OCI-LY3 (cell line): ENCODE results near the gene CDHR2.

ENCODE experiments used
- H2AFZ ChIP-seq: fragments of 200-600, 300-600 bp; shearing (Covaris generic); 2 replicates; pipeline ENCODE4 v1.6.0; 2014; ENCODE audit warnings: antibody characterized with exemption, low read depth, low read length
- H3K27ac ChIP-seq: fragments of 200-600, 300-600 bp; sonication (generic); 2 replicates; pipeline ENCODE4 v1.5.1; 2014; ENCODE audit warnings: mild to moderate bottlenecking, low read length, moderate library complexity, mixed read lengths
- H3K27me3 ChIP-seq: fragments of 200-600, 300-600 bp; sonication (generic); 2 replicates; pipeline ENCODE4 v1.6.1; 2014; ENCODE audit warnings: low read depth, low read length, mixed read lengths
- H3K36me3 ChIP-seq: fragments of 200-600, 300-600 bp; sonication (generic); replicated peaks from 2 replicates; pipeline ENCODE3; 2014; ENCODE audit warnings: low read depth, low read length, mixed read lengths
- H3K4me1 ChIP-seq: fragments of 300-600, 200-600 bp; sonication (generic); 2 replicates; pipeline ENCODE4 v1.6.1; 2014; ENCODE audit warnings: low read length, mixed read lengths
- H3K4me2 ChIP-seq: fragments of 200-600, 300-600 bp; sonication (generic); 2 replicates; pipeline ENCODE4 v1.6.1; 2014; ENCODE audit warnings: low read length, mixed read lengths
- H3K4me3 ChIP-seq: fragments of 300-600, 200-600 bp; sonication (generic); 2 replicates; pipeline ENCODE4 v1.5.1; 2014; ENCODE audit warnings: antibody characterized with exemption, mild to moderate bottlenecking, low read length, moderate library complexity
- H3K79me2 ChIP-seq: fragments of 300-600, 200-600 bp; shearing (Covaris generic); 2 replicates; pipeline ENCODE4 v1.6.1; 2014; ENCODE audit warnings: mild to moderate bottlenecking, low read length, mixed read lengths
- H3K9ac ChIP-seq: fragments of 300-600, 200-600 bp; shearing (Covaris generic); 2 replicates; pipeline ENCODE4 v1.6.0; 2014; ENCODE audit warnings: mild to moderate bottlenecking, low read length, moderate library complexity
- H3K9me3 ChIP-seq: fragments of 200-600, 300-600 bp; shearing (Covaris generic); 2 replicates; pipeline ENCODE4 v1.6.1; 2014; ENCODE audit warnings: low read length, mixed read lengths; ENCODE audit not compliant: insufficient read depth
- H4K20me1 ChIP-seq: fragments of 200-600, 300-600 bp; sonication (generic); 2 replicates; pipeline ENCODE4 v1.6.1; 2016; ENCODE audit warnings: low read length, mixed read lengths; ENCODE audit not compliant: insufficient read depth
- EZH2phosphoT487 ChIP-seq: fragments of 200-600 bp; shearing (Covaris generic); IDR thresholded peaks from 2 replicates; pipeline ENCODE4 v1.6.1; 2018; ENCODE audit warnings: antibody characterized with exemption, mixed run types, low read depth
- TF ChIP-seq, protein P1 (sequence below): fragments of 200-600, 300-600 bp; sonication (generic); IDR thresholded peaks from 2 replicates; pipeline ENCODE4 v1.5.1; 2014; ENCODE audit warnings: antibody characterized with exemption, low read length, low read depth

Gene CDHR2

GRCh38 chr5:176536902-176537553 lies 12.1 kb upstream of the CDHR2 start, which contains the start of gene RNF44:
Gene RNF44 (minus strand): TSS chr5:176537402. CDS start chr5:176532472, 4,930 bp downstream.
- Histone ChIP-seq H4K20me1 (peaks cover 29% of the 10 kb centered on the region), H3K4me3 (peak within 1 kb of the TSS; percentile 94), H2AFZ (peak within 1 kb of the TSS; percentile 41; the same call in 1 of the 2 replicates), H3K9ac (peak within 1 kb of the TSS; percentile 97), H3K27me3 (no peaks in the 10 kb centered on the region), H3K9me3 (no peaks in the 10 kb centered on the region), H3K4me1 (peaks cover 41% of the 10 kb centered on the region), H3K27ac (peak within 1 kb of the TSS; percentile 81), H3K36me3 (peaks cover 16% of the 10 kb centered on the region), H3K79me2 (peaks cover 50% of the 10 kb centered on the region), H3K4me2 (peak within 1 kb of the TSS; percentile 90)
- TF ChIP-seq EZH2phosphoT487: no peak
- TF ChIP-seq, protein P1, sequence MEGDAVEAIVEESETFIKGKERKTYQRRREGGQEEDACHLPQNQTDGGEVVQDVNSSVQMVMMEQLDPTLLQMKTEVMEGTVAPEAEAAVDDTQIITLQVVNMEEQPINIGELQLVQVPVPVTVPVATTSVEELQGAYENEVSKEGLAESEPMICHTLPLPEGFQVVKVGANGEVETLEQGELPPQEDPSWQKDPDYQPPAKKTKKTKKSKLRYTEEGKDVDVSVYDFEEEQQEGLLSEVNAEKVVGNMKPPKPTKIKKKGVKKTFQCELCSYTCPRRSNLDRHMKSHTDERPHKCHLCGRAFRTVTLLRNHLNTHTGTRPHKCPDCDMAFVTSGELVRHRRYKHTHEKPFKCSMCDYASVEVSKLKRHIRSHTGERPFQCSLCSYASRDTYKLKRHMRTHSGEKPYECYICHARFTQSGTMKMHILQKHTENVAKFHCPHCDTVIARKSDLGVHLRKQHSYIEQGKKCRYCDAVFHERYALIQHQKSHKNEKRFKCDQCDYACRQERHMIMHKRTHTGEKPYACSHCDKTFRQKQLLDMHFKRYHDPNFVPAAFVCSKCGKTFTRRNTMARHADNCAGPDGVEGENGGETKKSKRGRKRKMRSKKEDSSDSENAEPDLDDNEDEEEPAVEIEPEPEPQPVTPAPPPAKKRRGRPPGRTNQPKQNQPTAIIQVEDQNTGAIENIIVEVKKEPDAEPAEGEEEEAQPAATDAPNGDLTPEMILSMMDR: no peak

DNA sequence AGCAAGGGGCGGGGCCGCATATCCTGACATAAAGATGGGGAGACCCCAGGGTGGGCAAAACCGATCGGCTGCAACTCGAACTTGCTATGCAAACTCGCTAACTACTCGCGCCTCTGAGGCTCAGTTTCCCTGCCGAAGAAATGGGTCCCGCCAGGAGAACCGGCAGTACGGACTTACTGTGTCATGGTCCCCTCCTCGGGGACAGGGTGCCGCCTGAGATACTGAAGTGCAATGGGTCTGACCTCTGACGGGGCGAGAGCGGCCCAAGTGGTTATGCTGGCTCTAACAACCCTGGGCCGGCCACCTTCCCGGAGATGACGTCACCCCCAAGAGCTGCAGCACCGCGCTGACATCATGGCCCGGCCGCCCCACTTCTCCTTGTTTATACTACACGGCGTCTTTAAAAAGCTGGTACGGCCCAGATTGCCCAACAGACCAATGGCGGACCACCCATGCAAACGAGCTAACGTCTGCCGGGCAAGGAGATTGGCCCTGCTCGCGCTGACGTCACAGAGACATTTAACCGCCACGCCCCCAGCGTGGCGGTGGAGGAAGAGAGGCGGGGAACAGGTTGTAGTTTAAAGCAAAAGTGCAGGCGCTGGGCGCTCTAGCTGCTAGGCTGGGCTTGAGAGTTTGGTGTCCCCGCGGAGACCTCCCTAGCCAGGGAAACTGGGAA lies 11.4 kb upstream of the CDHR2 start:
- H3K36me3 ChIP-seq: peaks cover 16% of the 10 kb centered on the region
- peaks cover 44% of the 10 kb centered on the region for H3K79me2 ChIP-seq
- peak overlapping the region; percentile 41; the same call in 1 of the 2 replicates for H2AFZ ChIP-seq
- peak overlapping the region; percentile 80 for H3K4me2 ChIP-seq
- H3K9me3 ChIP-seq: no peaks in the 10 kb centered on the region
- peaks cover 26% of the 10 kb centered on the region for H4K20me1 ChIP-seq
- H3K4me1 ChIP-seq: peaks cover 47% of the 10 kb centered on the region
- H3K4me3 ChIP-seq: peak overlapping the region; percentile 94
- H3K27me3 ChIP-seq: no peaks in the 10 kb centered on the region
- peak overlapping the region; percentile 97 for H3K9ac ChIP-seq
- TF ChIP-seq, protein P1: no peak
- TF ChIP-seq EZH2phosphoT487: no peak
- H3K27ac ChIP-seq: peak overlapping the region; percentile 81

- peak overlapping the region; percentile 94 for H3K4me3 ChIP-seq
- H3K79me2 ChIP-seq: peaks cover 36% of the 10 kb centered on the region
- H3K27me3 ChIP-seq: no peaks in the 10 kb centered on the region
- H3K36me3 ChIP-seq: peaks cover 9% of the 10 kb centered on the region
- TF ChIP-seq, protein P1: no peak; the same call in 1 of the 2 replicates
- TF ChIP-seq EZH2phosphoT487: no peak
- H4K20me1 ChIP-seq: peaks cover 19% of the 10 kb centered on the region
- peak overlapping the region; percentile 80 for H3K4me2 ChIP-seq
- H3K4me1 ChIP-seq: peaks cover 46% of the 10 kb centered on the region
- peak overlapping the region; percentile 50 for H3K9ac ChIP-seq
- H2AFZ ChIP-seq: no peak overlapping the region
- H3K27ac ChIP-seq: peak overlapping the region; percentile 52
- no peaks in the 10 kb centered on the region for H3K9me3 ChIP-seq
Measured at GRCh38 chr5:176538230-176538988, 10.7 kb upstream of the CDHR2 start.

- H2AFZ ChIP-seq: no peak overlapping the region
- no peak overlapping the region for H3K27ac ChIP-seq
- no peaks in the 10 kb centered on the region for H3K27me3 ChIP-seq
- H3K36me3 ChIP-seq: peaks cover 8% of the 10 kb centered on the region
- H3K4me3 ChIP-seq: no peak overlapping the region
- H3K9me3 ChIP-seq: no peaks in the 10 kb centered on the region
- H3K9ac ChIP-seq: no peak overlapping the region
- TF ChIP-seq, protein P1: no peak
- TF ChIP-seq EZH2phosphoT487: no peak
- H3K4me1 ChIP-seq: peaks cover 40% of the 10 kb centered on the region
- H3K4me2 ChIP-seq: 0 out of 2 replicates have a peak overlapping the region, but pooled peaks have one; percentile 80
- H3K79me2 ChIP-seq: peaks cover 31% of the 10 kb centered on the region
- H4K20me1 ChIP-seq: peaks cover 13% of the 10 kb centered on the region
Measured at GRCh38 chr5:176538989-176539384, 10.2 kb upstream of the CDHR2 start.
